HUES6 (cell line): Measurements from ENCODE around the gene TP53TG5.

Experiments used
- H3K27ac ChIP-seq: 2 replicates; pipeline ENCODE4 v1.7.0; 2013; ENCODE audit warnings: low read depth, mild to moderate bottlenecking, low read length, inconsistent platforms
- H3K27me3 ChIP-seq: 2 replicates; pipeline ENCODE4 v1.6.1; 2013; ENCODE audit warnings: low read length; ENCODE audit not compliant: control insufficient read depth, insufficient read depth
- H3K36me3 ChIP-seq: 2 replicates; pipeline ENCODE4 v1.6.1; 2013; ENCODE audit warnings: low read length; ENCODE audit not compliant: control insufficient read depth, insufficient read depth
- H3K4me1 ChIP-seq: 2 replicates; pipeline ENCODE4 v1.6.1; 2013; ENCODE audit warnings: low read length; ENCODE audit not compliant: control insufficient read depth, insufficient read depth
- H3K4me3 ChIP-seq: 2 replicates; pipeline ENCODE4 v1.5.1; 2013; ENCODE audit warnings: low read depth, low read length
- H3K9ac ChIP-seq: one replicate; pipeline ENCODE4 v1.6.1; 2013; ENCODE audit warnings: mild to moderate bottlenecking, low read length
- H3K9me3 ChIP-seq: 2 replicates; pipeline ENCODE4 v1.6.1; 2013; ENCODE audit warnings: low read depth, low read length; ENCODE audit not compliant: control insufficient read depth, insufficient read depth

The TP53TG5 gene

GRCh38 chr20:45378191-45378590, at the start of gene TP53TG5:
TP53TG5 (minus strand) TSS chr20:45378325; CDS start chr20:45378236, 89 bp downstream.
- H3K9ac ChIP-seq: no peak within 1 kb of the TSS
- no peak within 1 kb of the TSS for H3K27ac ChIP-seq
- H3K9me3 ChIP-seq: no peaks in the 10 kb centered on the region
- H3K4me1 ChIP-seq: peaks cover 2% of the 10 kb centered on the region
- H3K27me3 ChIP-seq: peaks cover 3% of the 10 kb centered on the region
- H3K36me3 ChIP-seq: no peaks in the 10 kb centered on the region
- H3K4me3 ChIP-seq: no peak within 1 kb of the TSS

GRCh38 chr20:45427236-45428149, 49.4 kb upstream of the TP53TG5 start:
- H3K27ac ChIP-seq: no peak overlapping the region
- H3K9me3 ChIP-seq: no peaks in the 10 kb centered on the region
- no peak overlapping the region for H3K4me3 ChIP-seq
- H3K4me1 ChIP-seq: no peaks in the 10 kb centered on the region
- no peaks in the 10 kb centered on the region for H3K27me3 ChIP-seq
- peaks cover 36% of the 10 kb centered on the region for H3K36me3 ChIP-seq
- H3K9ac ChIP-seq: no peak overlapping the region

GRCh38 chr20:45426320-45427016, 48.3 kb upstream of the TP53TG5 start:
- Histone ChIP-seq H3K4me3 (no peak overlapping the region), H3K9ac (no peak overlapping the region), H3K4me1 (no peaks in the 10 kb centered on the region), H3K36me3 (peaks cover 43% of the 10 kb centered on the region), H3K27ac (no peak overlapping the region), H3K27me3 (no peaks in the 10 kb centered on the region), H3K9me3 (no peaks in the 10 kb centered on the region)

- Histone ChIP-seq H3K9ac (no peak overlapping the region), H3K36me3 (peaks cover 52% of the 10 kb centered on the region), H3K27ac (no peak overlapping the region)
Measured at GRCh38 chr20:45425561-45425960, 47.4 kb upstream of the TP53TG5 start.

GRCh38 chr20:45423700-45424099, 45.6 kb upstream of the TP53TG5 start:
- no peak overlapping the region for H3K27ac ChIP-seq
- peaks cover 70% of the 10 kb centered on the region for H3K36me3 ChIP-seq

More at GRCh38 chr20:45425561-45425960, 47.4 kb upstream of the TP53TG5 start:
- Histone ChIP-seq H3K4me3 (no peak overlapping the region), H3K27me3 (no peaks in the 10 kb centered on the region), H3K4me1 (no peaks in the 10 kb centered on the region), H3K9me3 (no peaks in the 10 kb centered on the region)

GRCh38 chr20:45420125-45420524, 42.0 kb upstream of the TP53TG5 start:
- H3K4me1 ChIP-seq: peaks cover 8% of the 10 kb centered on the region; the same call in 1 of the 2 replicates
- H3K9ac ChIP-seq: no peak overlapping the region
- no peaks in the 10 kb centered on the region for H3K9me3 ChIP-seq
- H3K4me3 ChIP-seq: no peak overlapping the region
- no peak overlapping the region for H3K27ac ChIP-seq
- H3K27me3 ChIP-seq: no peaks in the 10 kb centered on the region
- H3K36me3 ChIP-seq: peaks cover 58% of the 10 kb centered on the region

More at GRCh38 chr20:45423700-45424099, 45.6 kb upstream of the TP53TG5 start:
- Histone ChIP-seq H3K9me3 (no peaks in the 10 kb centered on the region), H3K9ac (no peak overlapping the region), H3K4me3 (no peak overlapping the region), H3K27me3 (no peaks in the 10 kb centered on the region), H3K4me1 (no peaks in the 10 kb centered on the region)

GRCh38 chr20:45419188-45420091, 41.3 kb upstream of the TP53TG5 start:
- Histone ChIP-seq H3K27ac (no peak overlapping the region), H3K9me3 (no peaks in the 10 kb centered on the region), H3K4me1 (peaks cover 9% of the 10 kb centered on the region; the same call in 1 of the 2 replicates), H3K4me3 (no peak overlapping the region), H3K36me3 (peaks cover 54% of the 10 kb centered on the region), H3K9ac (no peak overlapping the region), H3K27me3 (no peaks in the 10 kb centered on the region)

- H3K9me3 ChIP-seq: no peaks in the 10 kb centered on the region
- peaks cover 7% of the 10 kb centered on the region; the same call in 1 of the 2 replicates for H3K27me3 ChIP-seq
- peak overlapping the region; percentile 96 for H3K4me3 ChIP-seq
- peaks cover 35% of the 10 kb centered on the region for H3K36me3 ChIP-seq
- H3K27ac ChIP-seq: no peak overlapping the region
- H3K9ac ChIP-seq: no peak overlapping the region
- H3K4me1 ChIP-seq: peaks cover 9% of the 10 kb centered on the region; the same call in 1 of the 2 replicates
Measured at GRCh38 chr20:45416917-45417316, 38.8 kb upstream of the TP53TG5 start.

- Histone ChIP-seq H3K4me3 (peak within 1 kb of the TSS; percentile 96), H3K9me3 (no peaks in the 10 kb centered on the region), H3K27me3 (peaks cover 7% of the 10 kb centered on the region; the same call in 1 of the 2 replicates), H3K9ac (peak within 1 kb of the TSS; percentile 92), H3K4me1 (peaks cover 9% of the 10 kb centered on the region; the same call in 1 of the 2 replicates), H3K27ac (no peak within 1 kb of the TSS; the same call in 1 of the 2 replicates), H3K36me3 (peaks cover 28% of the 10 kb centered on the region)
Measured at GRCh38 chr20:45415822-45416637, 37.9 kb upstream of the TP53TG5 start, which contains the start of gene PIGT. PIGT (plus strand) TSS chr20:45416141; CDS start chr20:45416157, 16 bp downstream.
